ENCODE measurements around the gene TTBK1.

TTBK1 gene

DNA sequence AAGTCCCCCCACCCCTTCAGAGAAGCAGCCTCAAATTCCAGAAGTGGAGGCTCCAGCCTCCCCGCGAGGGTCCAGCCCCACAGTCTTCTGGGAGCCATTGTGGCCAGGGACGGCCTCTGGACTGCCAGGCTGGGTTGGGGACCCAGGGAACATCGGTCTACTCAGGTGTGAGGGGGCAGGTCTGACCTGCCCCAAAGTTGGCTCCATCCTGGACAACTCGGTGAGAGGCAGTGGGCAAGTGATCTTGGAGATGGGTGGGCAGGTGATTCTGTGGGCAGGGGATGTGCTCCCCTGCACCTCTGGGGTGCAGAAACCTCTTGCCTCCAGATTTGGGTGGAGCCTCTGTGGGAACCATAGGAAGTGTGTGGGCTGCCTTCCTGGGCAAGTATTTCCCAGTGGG lies 42.6 kb downstream of the TTBK1 start:
- no peak for DNase-seq (ENCODE audit: low read depth in 2 of 2, low spot score in 1 of 2)

GRCh38 chr6:43286456-43286979 lies 43.2 kb downstream of the TTBK1 start:
- no peak for DNase-seq (ENCODE audit: low read depth in 2 of 2, low spot score in 1 of 2)

DNA sequence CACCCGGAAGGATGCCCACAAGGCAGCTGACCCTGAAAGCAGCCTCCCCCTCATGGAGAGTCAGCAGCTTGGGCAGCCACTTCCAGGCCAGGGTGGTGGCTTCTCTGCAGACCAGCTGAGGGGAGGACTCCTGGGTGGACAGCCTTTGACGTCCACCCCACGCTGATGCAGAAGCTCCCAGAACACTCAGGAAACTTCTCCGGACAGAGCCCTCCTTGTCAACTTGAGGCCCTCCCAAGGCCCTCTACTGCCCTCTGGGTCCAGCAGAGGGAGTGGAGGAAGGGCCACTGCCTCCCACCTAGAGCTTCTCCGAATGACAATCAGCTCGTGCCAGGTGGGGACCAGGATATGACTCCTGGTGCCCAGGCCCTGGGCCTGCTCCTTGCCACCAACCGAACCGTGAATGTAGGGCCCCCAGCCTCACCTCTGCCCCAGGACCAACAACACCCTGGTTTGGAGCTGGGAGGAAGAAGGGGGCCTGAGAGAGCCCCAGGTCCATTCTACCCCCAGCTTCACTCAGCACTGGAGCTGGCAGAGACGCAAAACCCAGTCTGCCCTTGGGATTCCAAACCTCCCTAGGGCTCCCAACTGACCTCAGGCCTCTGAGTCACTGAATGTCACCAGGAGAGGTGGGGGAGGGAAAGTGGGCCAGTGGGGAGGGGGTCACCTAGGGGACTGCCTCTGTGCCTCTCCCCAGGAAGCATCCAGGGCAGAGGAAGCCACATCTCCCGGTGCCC lies 43.9 kb downstream of the TTBK1 start:
- no peak for DNase-seq (ENCODE audit: low read depth in 2 of 2, low spot score in 1 of 2)

GRCh38 chr6:43287717-43288679 lies 44.7 kb downstream of the TTBK1 start:
- no peak for DNase-seq (ENCODE audit: low read depth in 2 of 2, low spot score in 1 of 2)

DNA sequence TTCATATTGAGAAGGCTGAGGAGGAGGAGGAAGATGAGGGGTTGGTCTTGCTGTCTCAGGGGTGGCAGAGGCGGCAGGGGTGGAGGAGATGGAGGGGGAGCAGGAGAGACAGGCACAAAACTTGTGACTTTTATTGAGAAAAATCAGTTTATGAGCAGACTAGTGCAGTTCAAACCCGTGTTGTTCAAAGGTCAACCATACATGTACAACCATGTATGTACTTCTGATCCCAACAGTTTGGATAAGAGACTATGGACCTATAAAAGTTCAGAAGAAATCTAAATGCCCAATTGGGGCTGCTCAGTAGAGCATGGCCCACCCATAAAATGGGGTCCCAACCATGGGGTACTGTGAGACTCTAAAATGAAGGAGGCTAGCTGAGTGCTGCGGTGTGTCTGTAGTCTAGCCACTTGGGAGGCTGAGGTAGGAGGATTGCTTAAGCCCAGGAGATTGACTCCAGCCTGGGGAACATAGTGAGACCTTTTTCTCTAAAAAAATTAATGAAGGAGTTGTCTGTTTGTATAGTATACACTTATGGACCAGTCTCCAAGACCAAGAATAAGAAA lies 47.1 kb downstream of the TTBK1 start:
- no peak for DNase-seq (ENCODE audit: low read depth in 2 of 2, low spot score in 1 of 2)

DNA sequence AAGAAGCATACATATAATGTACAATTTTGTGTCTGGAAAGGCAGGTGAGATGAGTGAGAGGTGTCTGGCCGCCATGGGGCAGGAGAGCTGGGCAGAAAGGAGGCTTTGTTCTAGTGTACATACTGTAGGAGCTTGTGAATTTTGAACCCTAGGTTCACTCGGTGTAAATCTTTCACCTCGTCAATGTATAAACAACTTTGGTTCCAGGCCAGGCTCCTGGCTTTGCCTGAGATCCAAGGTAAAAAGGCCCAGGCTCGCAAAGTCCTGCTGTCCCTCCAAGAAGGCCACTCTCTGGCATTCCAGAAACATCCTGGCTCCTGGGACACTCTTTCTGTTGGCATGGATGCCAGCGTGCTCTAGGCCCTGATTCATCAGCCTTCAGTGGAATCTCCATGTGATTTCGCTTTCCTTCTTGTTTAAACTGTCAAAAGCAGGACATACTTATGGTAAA lies 47.6 kb downstream of the TTBK1 start:
- DNase-seq (ENCODE audit: low read depth in 2 of 2, low spot score in 1 of 2): no peak

GRCh38 chr6:43291708-43292107 lies 48.4 kb downstream of the TTBK1 start:
- DNase-seq (ENCODE audit: low read depth in 2 of 2, low spot score in 1 of 2): no peak

DNA sequence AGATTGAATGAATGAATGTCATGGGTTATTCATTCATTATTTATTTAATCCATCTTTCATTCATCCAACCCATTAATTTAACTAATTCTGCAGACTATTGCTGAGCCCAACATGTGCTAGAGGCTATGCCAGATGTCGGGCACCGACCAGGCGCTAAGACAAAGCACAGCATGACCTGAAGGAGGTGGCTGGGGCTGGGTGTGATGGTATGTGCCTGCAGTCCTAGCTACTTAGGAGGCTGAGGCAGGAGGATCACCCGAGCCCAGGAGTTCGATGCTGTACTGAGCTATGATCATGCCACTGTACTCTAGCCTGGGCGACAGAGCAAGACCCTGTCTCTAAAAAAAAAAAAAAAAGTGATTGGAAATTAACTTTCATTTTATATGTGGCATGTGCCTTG lies 49.1 kb downstream of the TTBK1 start:
- no peak for DNase-seq (ENCODE audit: low read depth in 2 of 2, low spot score in 1 of 2)

DNA sequence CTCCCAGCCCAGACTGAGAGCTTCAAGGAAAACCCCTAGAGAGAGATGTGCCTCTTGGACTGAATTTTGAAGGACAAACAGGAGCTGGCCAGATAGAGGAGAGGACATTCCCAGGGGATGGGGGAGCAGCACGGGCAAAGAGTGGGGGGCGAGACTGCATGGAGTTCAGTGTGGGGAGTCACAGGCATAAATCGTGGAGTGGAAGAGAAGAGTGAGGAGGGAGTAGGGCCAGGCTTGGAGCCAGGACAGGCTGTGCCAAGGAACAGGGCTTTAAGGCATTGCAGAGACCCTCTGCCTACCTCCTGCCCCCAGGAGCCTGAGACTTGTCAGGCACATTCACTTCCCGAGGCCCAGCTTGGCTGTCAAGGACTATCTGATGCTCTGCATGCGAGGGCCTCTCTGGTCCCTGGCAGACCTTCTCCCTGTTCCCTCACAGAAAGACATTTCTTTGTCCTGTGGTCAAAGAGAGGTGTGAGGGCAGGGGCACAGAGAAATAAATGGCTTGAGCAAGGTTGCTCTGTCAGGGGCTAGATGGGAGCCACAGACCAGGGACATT lies 49.6 kb downstream of the TTBK1 start:
- DNase-seq (ENCODE audit: low read depth in 2 of 2, low spot score in 1 of 2): no peak

GRCh38 chr6:43293698-43294097 lies 50.4 kb downstream of the TTBK1 start:
- no peak for DNase-seq (ENCODE audit: low read depth in 2 of 2, low spot score in 1 of 2)

DNA sequence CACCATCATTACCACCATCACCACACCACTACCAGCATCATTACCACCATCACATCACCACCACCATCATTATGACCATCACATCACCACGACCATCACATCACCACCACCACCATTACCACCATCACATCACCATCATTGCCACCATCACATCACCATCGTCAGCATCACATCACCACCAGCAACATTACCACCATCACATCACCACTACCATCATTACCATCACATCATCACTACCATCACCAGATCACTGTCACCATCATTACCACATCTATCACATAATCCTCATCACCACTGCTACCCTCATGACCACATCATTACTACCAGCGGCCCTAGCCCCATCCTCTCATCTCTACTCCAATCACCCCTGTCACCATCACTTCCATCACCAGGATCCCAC lies 51.3 kb downstream of the TTBK1 start:
- no peak for DNase-seq (ENCODE audit: low read depth in 2 of 2, low spot score in 1 of 2)

- DNase-seq (ENCODE audit: low read depth in 2 of 2, low spot score in 1 of 2): no peak
Observed at GRCh38 chr6:43295456-43295855, 52.2 kb downstream of the TTBK1 start.

- DNase-seq (ENCODE audit: low read depth in 2 of 2, low spot score in 1 of 2): no peak
Observed at GRCh38 chr6:43296780-43297497, 53.7 kb downstream of the TTBK1 start.

DNA sequence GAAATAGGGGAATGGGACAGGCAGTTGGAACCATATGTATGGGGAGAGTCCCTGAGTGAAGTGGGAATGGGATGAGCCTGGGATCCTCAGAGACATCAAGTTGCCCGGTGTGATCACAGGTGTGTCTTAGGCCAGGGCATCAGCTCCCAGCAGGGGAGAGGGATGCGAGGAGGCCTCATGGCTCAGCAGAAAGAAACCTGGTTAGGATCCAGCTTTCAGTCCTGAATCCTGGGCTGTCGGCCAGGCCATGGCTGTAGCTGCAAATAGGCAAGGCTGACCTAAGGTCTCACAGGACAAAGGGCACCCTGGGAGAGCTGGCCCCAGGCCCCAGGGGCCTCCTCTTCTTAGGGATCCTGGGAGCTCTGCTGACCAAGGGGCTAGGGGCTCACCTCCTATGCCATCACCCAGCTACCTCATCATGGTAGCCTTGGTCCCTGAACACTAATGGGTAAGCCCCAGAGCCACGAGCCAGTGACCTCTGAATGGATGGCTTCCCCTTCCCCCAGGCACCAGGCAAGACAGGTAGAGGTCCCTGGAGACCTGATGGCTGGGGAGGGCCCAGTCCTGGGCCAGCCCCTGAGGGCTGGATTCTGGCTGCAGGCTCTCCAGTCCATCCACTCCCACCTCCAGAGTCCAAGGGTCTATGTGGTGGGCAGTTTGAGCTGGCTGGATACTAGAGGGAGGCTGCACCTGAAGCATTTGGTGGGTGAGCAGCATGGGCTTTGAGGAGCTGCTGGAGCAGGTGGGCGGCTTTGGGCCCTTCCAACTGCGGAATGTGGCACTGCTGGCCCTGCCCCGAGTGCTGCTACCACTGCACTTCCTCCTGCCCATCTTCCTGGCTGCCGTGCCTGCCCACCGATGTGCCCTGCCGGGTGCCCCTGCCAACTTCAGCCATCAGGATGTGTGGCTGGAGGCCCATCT lies 54.6 kb downstream of the TTBK1 start, which contains the start of gene SLC22A7:
SLC22A7 (plus strand) TSS at position 617 of the 921 bp plus-strand sequence; CDS start at position 716, 99 bp downstream.
- no peak for DNase-seq (ENCODE audit: low read depth in 2 of 2, low spot score in 1 of 2)

DNA sequence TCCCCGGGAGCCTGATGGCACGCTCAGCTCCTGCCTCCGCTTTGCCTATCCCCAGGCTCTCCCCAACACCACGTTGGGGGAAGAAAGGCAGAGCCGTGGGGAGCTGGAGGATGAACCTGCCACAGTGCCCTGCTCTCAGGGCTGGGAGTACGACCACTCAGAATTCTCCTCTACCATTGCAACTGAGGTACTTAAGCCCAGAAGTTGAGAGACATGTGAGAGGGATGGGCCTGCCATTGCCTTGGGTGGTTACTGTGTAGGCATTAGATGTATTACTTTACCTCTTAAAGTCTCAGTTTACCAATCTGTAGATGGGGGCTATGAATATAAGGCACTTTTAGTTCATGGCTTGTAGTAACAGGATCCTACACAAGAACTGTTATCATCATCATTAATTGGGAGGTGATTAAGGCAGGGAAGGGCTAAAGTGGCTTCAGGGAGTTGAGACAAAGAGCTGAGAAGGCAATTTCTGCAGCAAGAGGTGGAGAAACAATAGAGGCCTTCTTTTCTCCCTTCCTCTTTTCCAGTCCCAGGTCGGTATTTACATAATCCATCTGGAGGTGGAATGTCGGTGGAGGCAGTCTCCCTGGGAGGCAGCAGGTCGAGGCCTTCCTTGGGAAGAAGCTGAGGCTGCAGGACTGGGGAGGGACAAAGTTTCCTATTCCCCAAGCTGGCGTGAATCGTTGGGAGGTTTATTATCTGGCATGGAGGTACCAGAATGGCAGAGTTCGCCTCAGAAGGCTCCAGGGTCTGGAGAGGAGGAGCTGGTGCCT lies 55.5 kb downstream of the TTBK1 start:
- DNase-seq (ENCODE audit: low read depth in 2 of 2, low spot score in 1 of 2): no peak

- DNase-seq (ENCODE audit: low read depth in 2 of 2, low spot score in 1 of 2): no peak
Observed at GRCh38 chr6:43299338-43300293, 56.3 kb downstream of the TTBK1 start.

DNA sequence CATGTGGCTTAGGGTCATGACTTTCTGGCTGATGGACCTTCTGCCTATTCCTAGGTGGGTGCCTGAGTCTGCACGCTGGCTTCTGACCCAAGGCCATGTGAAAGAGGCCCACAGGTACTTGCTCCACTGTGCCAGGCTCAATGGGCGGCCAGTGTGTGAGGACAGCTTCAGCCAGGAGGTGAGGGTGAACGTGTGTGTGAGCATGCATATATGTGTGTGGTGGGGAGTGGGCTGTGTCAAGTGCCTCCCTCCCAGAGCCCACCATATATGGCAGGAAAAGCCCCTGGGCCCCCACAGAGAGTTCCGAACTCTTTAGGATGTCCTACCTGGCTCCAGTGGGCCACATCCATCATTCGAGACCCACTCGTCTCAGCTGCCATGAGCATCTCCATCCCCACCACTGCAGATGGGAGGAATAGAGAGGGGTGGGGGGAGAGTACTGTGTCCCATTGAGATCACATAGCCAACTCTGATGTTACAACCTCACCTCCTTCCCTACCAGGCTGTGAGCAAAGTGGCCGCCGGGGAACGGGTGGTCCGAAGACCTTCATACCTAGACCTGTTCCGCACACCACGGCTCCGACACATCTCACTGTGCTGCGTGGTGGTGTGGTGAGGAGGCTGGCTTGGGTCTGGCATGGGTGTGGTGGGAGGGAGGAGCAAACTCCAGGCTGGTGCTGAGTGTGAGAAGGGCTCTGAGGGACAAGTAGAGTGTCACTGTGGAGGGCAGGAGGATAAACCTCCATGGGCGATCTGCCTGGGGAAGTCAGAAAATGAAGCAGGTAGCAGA lies 58.0 kb downstream of the TTBK1 start:
- no peak for DNase-seq (ENCODE audit: low read depth in 2 of 2, low spot score in 1 of 2)
